Glutamatergic neuron (in vitro differentiated cells): Measurements from ENCODE around the gene AP1G2. TPM values are rescaled to one million over a fixed set of nuclear protein-coding genes. Genes with fewer than 3 reads are reported as not detected.

Source experiments
- DNase-seq: peaks from one replicate; pipeline ENCODE4 v3.0.0; 2022
- H3K27ac Mint-ChIP-seq: one replicate; pipeline ENCODE4 v1.8.0; 2020; ENCODE audit warnings: mild to moderate bottlenecking, mixed read lengths, inconsistent platforms; ENCODE audit not compliant: unreplicated experiment
- H3K27me3 Mint-ChIP-seq: one replicate; pipeline ENCODE4 v1.8.0; 2020; ENCODE audit warnings: mild to moderate bottlenecking, moderate library complexity, mixed read lengths, inconsistent platforms; ENCODE audit not compliant: unreplicated experiment
- H3K36me3 Mint-ChIP-seq: one replicate; pipeline ENCODE4 v1.8.0; 2020; ENCODE audit warnings: mild to moderate bottlenecking, mixed read lengths, inconsistent platforms; ENCODE audit not compliant: unreplicated experiment
- H3K4me1 Mint-ChIP-seq: one replicate; pipeline ENCODE4 v1.8.0; 2020; ENCODE audit warnings: mild to moderate bottlenecking, low read depth, mixed read lengths, inconsistent platforms; ENCODE audit not compliant: unreplicated experiment
- H3K4me3 Mint-ChIP-seq: one replicate; pipeline ENCODE4 v1.8.0; 2020; ENCODE audit warnings: mild to moderate bottlenecking, mixed read lengths, inconsistent platforms; ENCODE audit not compliant: unreplicated experiment
- H3K9me3 Mint-ChIP-seq: one replicate; pipeline ENCODE4 v1.8.0; 2020; ENCODE audit warnings: mild to moderate bottlenecking, moderate library complexity, mixed read lengths, inconsistent platforms; ENCODE audit not compliant: unreplicated experiment
- CTCF ChIP-seq: fragments of 200-600 bp; sonication (generic); IDR thresholded peaks from one replicate; pipeline ENCODE4 v1.5.0; 2021; ENCODE audit not compliant: partially characterized antibody, unreplicated experiment
- total RNA-seq: library from RNA; stranded (reverse); fragmentation: NEBNext Ultra II Directional; extraction: Animal tissue kit (Norgen Biotek cat#: 25700); gene quantifications from one replicate; pipeline ENCODE4 v1.2.1, GENCODE V29; 2021; ENCODE audit not compliant: unreplicated experiment

Gene AP1G2
- total RNA-seq, 1 donor from 2014 or later: 105 TPM

- H3K9me3 Mint-ChIP-seq: peaks cover 4% of the 10 kb centered on the region
- peaks cover 4% of the 10 kb centered on the region for H3K27me3 Mint-ChIP-seq
- DNase-seq: no peak
- H3K36me3 Mint-ChIP-seq: no peaks in the 10 kb centered on the region
- H3K4me3 Mint-ChIP-seq: no peak overlapping the region
- TF ChIP-seq CTCF: no peak
- no peak overlapping the region for H3K27ac Mint-ChIP-seq
- H3K4me1 Mint-ChIP-seq: no peaks in the 10 kb centered on the region
Measured at GRCh38 chr14:23609001-23609400, 41.4 kb upstream of the AP1G2 start.

DNA sequence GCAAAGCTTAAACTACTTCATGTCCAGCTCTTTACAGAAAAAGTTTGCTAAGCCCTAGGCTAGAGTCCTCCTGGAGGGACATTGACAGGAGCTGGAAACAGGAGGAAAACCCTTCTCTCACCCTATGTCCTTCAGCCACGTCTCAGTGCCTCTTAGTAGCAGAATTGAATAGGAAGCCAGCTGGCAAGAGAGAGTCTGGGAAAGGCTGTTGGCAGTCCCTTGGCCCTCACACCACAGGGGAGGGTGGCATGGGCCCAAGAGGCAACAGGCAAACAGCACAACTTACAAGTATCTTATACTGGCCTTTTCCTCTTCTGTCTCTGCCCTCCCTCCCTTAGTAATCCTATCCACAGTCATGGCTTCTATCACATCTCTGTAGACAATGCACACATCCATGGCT is 40.9 kb upstream of the AP1G2 start:
- TF ChIP-seq CTCF: no peak
- Mint-ChIP-seq H3K9me3 (peaks cover 4% of the 10 kb centered on the region), H3K27me3 (peaks cover 4% of the 10 kb centered on the region), H3K4me3 (no peak overlapping the region), H3K36me3 (no peaks in the 10 kb centered on the region), H3K4me1 (no peaks in the 10 kb centered on the region), H3K27ac (no peak overlapping the region)
- DNase-seq: no peak

DNA sequence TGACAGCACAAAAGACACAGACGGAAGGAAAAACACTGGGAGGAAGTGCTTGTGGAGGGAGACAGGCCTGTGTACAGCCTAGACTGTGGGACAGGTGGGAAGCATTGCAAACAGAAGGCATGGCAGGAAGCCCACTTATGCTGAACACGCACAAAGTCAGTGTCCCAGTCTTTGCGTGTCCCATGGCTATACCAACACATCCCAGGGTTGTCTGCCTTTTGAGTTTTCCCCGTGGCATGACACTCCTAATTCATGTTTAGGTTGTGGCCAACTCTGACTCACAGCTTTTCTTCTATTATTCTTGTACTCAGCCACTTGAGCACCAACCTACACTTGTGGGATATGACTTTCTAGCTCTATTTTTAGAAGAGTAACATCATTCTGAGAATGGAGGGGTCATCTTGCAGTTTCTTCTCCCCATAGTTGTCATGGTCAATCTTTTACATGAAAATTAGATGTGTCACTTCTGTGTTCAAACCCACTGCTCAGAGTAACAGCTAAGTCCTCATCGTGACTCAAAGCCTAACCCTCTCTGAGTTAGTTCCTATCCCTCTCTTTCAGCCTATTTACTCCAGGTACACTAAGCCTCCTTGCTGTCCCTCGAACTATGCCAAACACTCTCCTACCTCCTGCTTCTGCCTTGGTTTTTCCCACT is 38.5 kb upstream of the AP1G2 start:
- Mint-ChIP-seq H3K27me3 (no peaks in the 10 kb centered on the region), H3K36me3 (no peaks in the 10 kb centered on the region), H3K27ac (no peak overlapping the region), H3K9me3 (peaks cover 5% of the 10 kb centered on the region), H3K4me3 (no peak overlapping the region), H3K4me1 (no peaks in the 10 kb centered on the region)
- TF ChIP-seq CTCF: no peak
- no peak for DNase-seq

DNA sequence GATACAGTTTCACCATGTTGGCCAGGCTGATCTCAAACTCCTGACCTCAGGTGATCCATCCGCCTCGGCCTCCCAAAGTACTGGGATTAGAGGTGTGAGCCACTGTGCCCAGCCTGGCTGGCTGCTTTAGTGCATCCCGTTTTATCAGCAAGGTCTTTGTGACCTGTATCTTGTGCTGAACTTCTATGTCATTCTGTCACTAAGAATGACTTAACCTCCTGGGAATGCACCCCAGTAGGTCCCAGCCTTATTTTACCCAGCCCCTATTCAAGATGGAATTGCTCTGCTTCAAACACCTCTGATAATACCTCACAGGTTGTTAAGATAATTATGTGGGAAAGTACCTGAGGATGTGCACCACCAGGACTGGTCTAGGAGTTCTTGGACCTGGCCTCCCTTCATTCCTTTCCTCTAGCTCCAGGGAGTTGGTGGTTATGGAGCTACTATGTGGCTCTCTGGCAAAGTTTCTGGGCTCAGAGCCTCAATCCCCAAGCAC is 37.1 kb upstream of the AP1G2 start:
- Mint-ChIP-seq H3K36me3 (no peaks in the 10 kb centered on the region), H3K27me3 (no peaks in the 10 kb centered on the region), H3K4me3 (no peak overlapping the region), H3K4me1 (no peaks in the 10 kb centered on the region), H3K27ac (no peak overlapping the region), H3K9me3 (peaks cover 7% of the 10 kb centered on the region)
- no peak for TF ChIP-seq CTCF
- DNase-seq: no peak

DNA sequence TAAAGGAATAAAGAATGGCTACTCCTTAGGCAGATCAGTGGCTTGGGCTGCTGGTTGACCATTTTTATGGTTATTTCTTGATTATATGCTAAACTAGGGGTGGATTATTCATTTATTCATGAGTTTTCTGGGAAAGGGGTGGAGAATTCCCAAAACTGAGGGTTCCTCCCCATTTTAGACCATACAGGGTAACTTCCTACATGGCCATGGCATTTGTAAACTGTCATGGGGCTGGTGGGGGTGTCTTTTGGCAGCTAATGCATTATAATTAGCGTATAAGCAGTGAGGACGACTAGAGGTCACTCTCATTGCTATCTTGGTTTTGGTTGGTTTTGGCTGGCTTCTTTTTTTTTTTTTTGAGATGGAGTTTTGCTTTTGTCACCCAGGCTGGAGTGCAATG is 36.6 kb upstream of the AP1G2 start:
- no peaks in the 10 kb centered on the region for H3K4me1 Mint-ChIP-seq
- no peak overlapping the region for H3K27ac Mint-ChIP-seq
- no peaks in the 10 kb centered on the region for H3K27me3 Mint-ChIP-seq
- no peak for TF ChIP-seq CTCF
- peaks cover 7% of the 10 kb centered on the region for H3K9me3 Mint-ChIP-seq
- no peaks in the 10 kb centered on the region for H3K36me3 Mint-ChIP-seq
- no peak overlapping the region for H3K4me3 Mint-ChIP-seq
- no peak for DNase-seq
